Caco-2 (cell line): Measurements from ENCODE around the gene C6orf120. TPM values are rescaled to one million over a fixed set of nuclear protein-coding genes. Genes with fewer than 3 reads are reported as not detected.

Experiments used
- BruUV-seq: library from RNA; stranded (reverse); fragments of 400-500 nt; replicated peaks from 2 replicates; lab custom pipeline; 2021; lab: Mats Ljungman, UMichigan
- CTCF ChIA-PET: fragments of 300-600 bp; sonication (Branson Sonifier 250); formaldehyde crosslinking; loops from one replicate; lab custom pipeline; 2022; ENCODE audit warnings: antibody characterized with exemption; lab: Charles Lee
- POLR2A ChIA-PET: fragments of 300-600 bp; sonication (Branson Sonifier 250); formaldehyde crosslinking; loops from one replicate; lab custom pipeline; 2022; ENCODE audit warnings: antibody characterized with exemption; lab: Charles Lee
- DNase-seq, 2 experiments: peaks; one replicate each; pipeline versions ENCODE4 v3.0.0 to v3.0.0-alpha.2; 2020 to 2022
- H3K27me3 ChIP-seq: replicated peaks from 2 replicates; pipeline ENCODE4 v1.6.0; 2011; ENCODE audit warnings: low read length; ENCODE audit not compliant: control insufficient read depth, insufficient read depth
- H3K36me3 ChIP-seq: 2 replicates; pipeline ENCODE4 v1.5.1; 2011; ENCODE audit warnings: low read length; ENCODE audit not compliant: control insufficient read depth, insufficient read depth
- H3K4me1 ChIP-seq: fragments of 250-450 bp; sonication (Bioruptor Pico); 2 replicates; pipeline ENCODE4 v1.5.1; 2020; ENCODE audit warnings: mild to moderate bottlenecking
- H3K4me3 ChIP-seq: 2 replicates; pipeline ENCODE4 v1.5.1; 2011; ENCODE audit warnings: low read depth, mild to moderate bottlenecking, control low read depth, low read length
- H3K9me3 ChIP-seq: fragments of 250-450 bp; sonication (Bioruptor Pico); 2 replicates; pipeline ENCODE4 v1.5.1; 2020; ENCODE audit warnings: mild to moderate bottlenecking, moderate library complexity
- H3K27ac Mint-ChIP-seq: one replicate; pipeline ENCODE4 v1.8.0; 2022; ENCODE audit warnings: mixed read lengths; ENCODE audit not compliant: unreplicated experiment
- H3K27me3 Mint-ChIP-seq: one replicate; pipeline ENCODE4 v1.8.0; 2022; ENCODE audit warnings: mixed read lengths; ENCODE audit not compliant: insufficient read depth, unreplicated experiment
- H3K36me3 Mint-ChIP-seq: one replicate; pipeline ENCODE4 v1.8.0; 2022; ENCODE audit warnings: mild to moderate bottlenecking, mixed read lengths; ENCODE audit not compliant: insufficient read depth, unreplicated experiment
- H3K4me1 Mint-ChIP-seq: one replicate; pipeline ENCODE4 v1.8.0; 2022; ENCODE audit warnings: low read depth, mixed read lengths; ENCODE audit not compliant: unreplicated experiment
- H3K4me3 Mint-ChIP-seq: one replicate; pipeline ENCODE4 v1.8.0; 2022; ENCODE audit warnings: mild to moderate bottlenecking, moderate library complexity, mixed read lengths; ENCODE audit not compliant: unreplicated experiment
- H3K9me3 Mint-ChIP-seq: one replicate; pipeline ENCODE4 v1.8.0; 2022; ENCODE audit warnings: mixed read lengths; ENCODE audit not compliant: unreplicated experiment
- CTCF ChIP-seq, 2 experiments: fragments of 200-600 bp in 1 of 2; IDR thresholded peaks; 1 replicate in 1 of 2; 2 replicates in 1 of 2; pipeline versions ENCODE4 v1.5.1 to v1.8.0; 2011 to 2022; ENCODE audit warnings: antibody characterized with exemption in 1 of 2, control low read depth in 1 of 2, inconsistent platforms in 1 of 2, low read depth in 1 of 2, low read length in 1 of 2, mild to moderate bottlenecking in 1 of 2, moderate library complexity in 1 of 2; ENCODE audit not compliant: insufficient read depth in 1 of 2, severe bottlenecking in 1 of 2, unreplicated experiment in 1 of 2
- intact Hi-C: fragments of 100-400 bp; cut with micrococcal nuclease; formaldehyde crosslinking; loops from one replicate; pipeline ENCODE4 v1.10.0; 2022; ENCODE audit not compliant: unreplicated experiment
- total RNA-seq: library from RNA; stranded (reverse); gene quantifications from 2 replicates; pipeline ENCODE4 v1.2.3, GENCODE V29; 2022

C6orf120 gene
- total RNA-seq, 1 experiment from 2014 or later, result 26.4 TPM

- no peak overlapping the region for H3K4me3 Mint-ChIP-seq
- H3K9me3 Mint-ChIP-seq, result no peaks in the 10 kb centered on the region
- DNase-seq, result no peak
- H3K27ac Mint-ChIP-seq, result no peak overlapping the region
- ChIA-PET CTCF (no interaction called here), POLR2A (no interaction called here)
- no TSS peak for BruUV-seq
- Histone ChIP-seq H3K27me3 (no peaks in the 10 kb centered on the region), H3K4me3 (no peak overlapping the region), H3K36me3 (0 out of 2 replicates have a peak, but pooled peaks cover 2% of the 10 kb centered on the region), H3K9me3 (no peaks in the 10 kb centered on the region), H3K4me1 (peaks cover 4% of the 10 kb centered on the region; the same call in 1 of the 2 replicates)
- H3K27me3 Mint-ChIP-seq, result no peaks in the 10 kb centered on the region
- peaks cover 73% of the 10 kb centered on the region for H3K36me3 Mint-ChIP-seq
- H3K4me1 Mint-ChIP-seq, result no peaks in the 10 kb centered on the region
- no peak for TF ChIP-seq CTCF (IDR thresholded peaks at IDR 0.05; ENCODE audit: insufficient read depth in 1 of 2, low read depth in 1 of 2, low read length in 1 of 2, severe bottlenecking in 1 of 2, unreplicated experiment in 1 of 2)
- intact Hi-C loops, result no loop called here
Observed at GRCh38 chr6:169714595-169714994, 12.7 kb downstream of the C6orf120 start.

DNA sequence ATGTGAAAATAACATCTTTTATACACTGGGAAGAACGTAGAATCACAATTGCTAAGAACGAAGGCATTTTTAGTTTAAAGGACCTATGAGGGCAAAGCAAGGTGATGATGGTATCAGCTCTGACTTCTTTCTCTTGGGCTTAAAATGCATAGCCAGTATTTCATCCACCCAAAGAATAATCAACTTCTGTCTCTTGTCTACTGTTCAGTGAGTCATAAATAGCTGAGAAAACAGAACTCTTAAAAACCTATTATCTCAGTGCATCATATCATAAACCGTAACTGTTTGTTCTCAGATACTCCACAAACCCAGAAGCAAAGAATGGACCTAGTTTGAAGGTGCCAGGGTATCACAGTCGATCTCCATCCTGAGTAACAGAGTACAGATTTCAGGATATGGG lies 17.2 kb downstream of the C6orf120 start:
- BruUV-seq, result no TSS peak
- Mint-ChIP-seq H3K36me3 (peaks cover 60% of the 10 kb centered on the region), H3K27ac (no peak overlapping the region), H3K9me3 (no peaks in the 10 kb centered on the region), H3K4me1 (peaks cover 5% of the 10 kb centered on the region), H3K27me3 (no peaks in the 10 kb centered on the region), H3K4me3 (no peak overlapping the region)
- CTCF ChIA-PET, result no interaction called here
- no peak for DNase-seq
- intact Hi-C loops, result no loop called here
- Histone ChIP-seq H3K27me3 (no peaks in the 10 kb centered on the region), H3K4me1 (peaks cover 16% of the 10 kb centered on the region), H3K9me3 (no peaks in the 10 kb centered on the region), H3K36me3 (0 out of 2 replicates have a peak, but pooled peaks cover 2% of the 10 kb centered on the region), H3K4me3 (no peak overlapping the region)
- POLR2A ChIA-PET, result no interaction called here
- TF ChIP-seq CTCF (IDR thresholded peaks at IDR 0.05; ENCODE audit: insufficient read depth in 1 of 2, low read depth in 1 of 2, low read length in 1 of 2, severe bottlenecking in 1 of 2, unreplicated experiment in 1 of 2), result no peak

- peaks cover 16% of the 10 kb centered on the region for H3K4me1 ChIP-seq
- Mint-ChIP-seq H3K27ac (no peak overlapping the region), H3K4me3 (no peak overlapping the region), H3K9me3 (no peaks in the 10 kb centered on the region), H3K4me1 (peaks cover 5% of the 10 kb centered on the region), H3K27me3 (no peaks in the 10 kb centered on the region), H3K36me3 (peaks cover 56% of the 10 kb centered on the region)
- ChIA-PET CTCF (no interaction called here), POLR2A (no interaction called here)
- no peaks in the 10 kb centered on the region for H3K9me3 ChIP-seq
- intact Hi-C loops, result loop anchor here (5.0 kb wide), 1 partner anchor 562 kb away; no protein-coding TSS in a partner anchor
- no peaks in the 10 kb centered on the region for H3K36me3 ChIP-seq
- BruUV-seq, result no TSS peak
- TF ChIP-seq CTCF (IDR thresholded peaks at IDR 0.05; ENCODE audit: insufficient read depth in 1 of 2, low read depth in 1 of 2, low read length in 1 of 2, severe bottlenecking in 1 of 2, unreplicated experiment in 1 of 2), result peak in 1 of 2 experiments; percentile 4
- no peak overlapping the region for H3K4me3 ChIP-seq
- H3K27me3 ChIP-seq, result no peaks in the 10 kb centered on the region
- DNase-seq, result no peak
Observed at GRCh38 chr6:169720207-169720855, 18.4 kb downstream of the C6orf120 start.
